ENCODE data around the gene BAZ2B.

DNA sequence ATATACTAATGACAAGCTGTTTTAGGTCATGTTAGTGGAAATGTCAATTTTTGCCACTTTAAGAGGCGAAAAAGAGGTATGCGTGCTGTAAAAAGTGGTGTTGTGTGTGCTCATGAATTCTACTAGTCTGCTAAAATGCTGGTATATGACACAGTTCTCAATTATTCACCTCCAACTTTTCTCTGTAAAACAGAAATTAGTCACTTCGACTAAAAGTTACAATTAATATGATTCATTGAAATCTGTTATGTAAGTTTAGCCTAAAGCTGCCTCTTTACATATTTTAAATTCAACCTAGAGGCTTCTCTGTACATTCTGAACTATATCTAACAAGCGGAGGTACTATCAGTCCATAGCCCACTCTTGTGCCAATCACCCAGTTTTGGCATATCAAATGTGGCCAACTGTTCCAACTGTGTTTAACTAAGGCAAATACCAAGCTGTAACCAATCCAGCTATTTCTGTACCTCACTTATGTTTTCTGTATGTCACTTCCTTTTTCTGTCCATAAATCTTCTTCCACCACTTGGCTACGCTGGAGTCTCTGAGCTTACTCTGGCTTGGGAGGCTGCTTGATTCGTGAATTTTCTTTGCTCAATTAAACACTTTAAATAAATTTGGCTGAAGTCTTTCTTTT is 20.8 kb downstream of the BAZ2B start:
- TF ChIP-seq CTCF (IDR thresholded peaks at IDR 0.05) (no peak), POLR2A (IDR thresholded peaks at IDR 0.05) (no peak), POLR2AphosphoS5 (IDR thresholded peaks at IDR 0.05) (no peak), EP300 (IDR thresholded peaks at IDR 0.05) (no peak)

Measured in sigmoid colon (tissue), 4 donors.